ENCODE measurements around the gene BTNL3.
A peak's percentile ranks its signal among the peaks of the same experiment; 100 is the strongest.
"Not testable (repeated sequence)": the region's sequence is repeated elsewhere in the genome, so short reads cannot be mapped to it uniquely, and the experiment has no call there.

Gene BTNL3

GRCh38 chr5:181044093-181044599 is 55.5 kb downstream of the BTNL3 start:
- H3K4me3 ChIP-seq (ENCODE audit: low read length): no peak overlapping the region

GRCh38 chr5:181044662-181045305 is 56.1 kb downstream of the BTNL3 start:
- no peak overlapping the region for H3K4me3 ChIP-seq (ENCODE audit: low read length)
- peak; percentile 55 for DNase-seq (ENCODE audit: low read depth, low spot score)

More at GRCh38 chr5:181044093-181044599, 55.5 kb downstream of the BTNL3 start:
- DNase-seq (ENCODE audit: low read depth, low spot score): no peak

DNA sequence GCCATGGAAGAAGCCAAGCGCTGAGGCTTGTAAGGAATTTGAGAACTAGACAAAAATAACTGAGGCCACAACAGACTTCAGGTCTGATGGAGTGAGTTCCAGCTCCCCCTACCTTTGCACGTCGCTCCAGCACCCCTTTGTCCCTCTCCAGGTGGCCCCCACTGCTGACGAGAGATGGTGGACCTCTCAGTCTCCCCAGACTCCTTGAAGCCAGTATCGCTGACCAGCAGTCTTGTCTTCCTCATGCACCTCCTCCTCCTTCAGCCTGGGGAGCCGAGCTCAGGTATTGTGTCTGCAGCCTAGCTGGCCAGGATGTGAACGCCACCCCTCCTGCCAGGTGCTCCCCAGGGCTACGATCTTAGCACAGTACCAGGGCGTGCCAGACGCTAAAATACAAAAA is 56.7 kb downstream of the BTNL3 start:
- peak overlapping the region; percentile 20; the same call in 1 of the 2 replicates for H3K4me3 ChIP-seq (ENCODE audit: low read length)
- no peak for DNase-seq (ENCODE audit: low read depth, low spot score)

GRCh38 chr5:181045857-181046256 is 57.2 kb downstream of the BTNL3 start:
- not testable (repeated sequence) for DNase-seq (ENCODE audit: low read depth, low spot score); H3K4me3 ChIP-seq (ENCODE audit: low read length)

DNA sequence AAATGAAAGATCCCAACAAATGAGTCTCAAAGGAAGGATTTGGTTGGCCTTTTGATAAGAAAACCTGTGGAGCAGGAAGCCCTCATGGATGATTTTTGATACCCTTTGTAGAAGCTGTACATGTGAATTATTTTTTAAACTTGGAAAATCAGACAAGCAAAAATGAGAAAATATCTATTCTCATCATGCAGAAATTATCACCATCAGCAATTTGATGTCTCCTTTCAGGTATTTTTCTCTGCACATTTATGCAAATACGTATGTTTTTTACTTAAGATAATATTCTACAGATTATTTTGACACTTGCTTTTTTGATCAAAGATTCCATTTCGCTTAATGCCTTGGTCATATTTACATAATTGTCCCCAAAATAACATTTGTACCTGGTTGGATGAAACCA is 58.6 kb downstream of the BTNL3 start:
- H3K4me3 ChIP-seq (ENCODE audit: low read length): no peak overlapping the region
- DNase-seq (ENCODE audit: low read depth, low spot score): no peak

DNA sequence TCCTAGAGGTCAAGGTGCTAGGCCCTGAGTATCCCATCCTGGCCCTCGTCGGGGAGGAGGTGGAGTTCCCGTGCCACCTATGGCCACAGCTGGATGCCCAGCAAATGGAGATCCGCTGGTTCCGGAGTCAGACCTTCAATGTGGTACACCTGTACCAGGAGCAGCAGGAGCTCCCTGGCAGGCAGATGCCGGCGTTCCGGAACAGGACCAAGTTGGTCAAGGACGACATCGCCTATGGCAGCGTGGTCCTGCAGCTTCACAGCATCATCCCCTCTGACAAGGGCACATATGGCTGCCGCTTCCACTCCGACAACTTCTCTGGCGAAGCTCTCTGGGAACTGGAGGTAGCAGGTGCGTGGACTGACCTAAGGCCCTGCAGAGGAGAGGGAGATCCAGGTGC is 59.3 kb downstream of the BTNL3 start:
- no peak overlapping the region for H3K4me3 ChIP-seq (ENCODE audit: low read length)
- DNase-seq (ENCODE audit: low read depth, low spot score): no peak

DNA sequence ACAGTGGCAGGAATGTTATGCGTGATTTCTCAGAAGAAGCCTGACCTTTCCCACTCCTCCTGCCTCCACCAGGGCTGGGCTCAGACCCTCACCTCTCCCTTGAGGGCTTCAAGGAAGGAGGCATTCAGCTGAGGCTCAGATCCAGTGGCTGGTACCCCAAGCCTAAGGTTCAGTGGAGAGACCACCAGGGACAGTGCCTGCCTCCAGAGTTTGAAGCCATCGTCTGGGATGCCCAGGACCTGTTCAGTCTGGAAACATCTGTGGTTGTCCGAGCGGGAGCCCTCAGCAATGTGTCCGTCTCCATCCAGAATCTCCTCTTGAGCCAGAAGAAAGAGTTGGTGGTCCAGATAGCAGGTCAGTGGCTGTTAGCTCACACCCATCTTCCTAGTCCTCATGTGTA is 61.4 kb downstream of the BTNL3 start:
- H3K4me3 ChIP-seq (ENCODE audit: low read length): no peak overlapping the region
- DNase-seq (ENCODE audit: low read depth, low spot score): no peak

- H3K4me3 ChIP-seq (ENCODE audit: low read length): peak overlapping the region; percentile 38
- no peak for DNase-seq (ENCODE audit: low read depth, low spot score)
Measured at GRCh38 chr5:181051841-181052671, 63.4 kb downstream of the BTNL3 start.

- peak; percentile 37 for DNase-seq (ENCODE audit: low read depth, low spot score)
- H3K4me3 ChIP-seq (ENCODE audit: low read length): peak overlapping the region; percentile 54
Measured at GRCh38 chr5:181052672-181053487, 64.2 kb downstream of the BTNL3 start.

- peak overlapping the region; percentile 54 for H3K4me3 ChIP-seq (ENCODE audit: low read length)
- DNase-seq (ENCODE audit: low read depth, low spot score): no peak
Measured at GRCh38 chr5:181053488-181054121, 65.0 kb downstream of the BTNL3 start.

GRCh38 chr5:181054138-181054537 is 65.5 kb downstream of the BTNL3 start:
- no peak overlapping the region for H3K4me3 ChIP-seq (ENCODE audit: low read length)
- DNase-seq (ENCODE audit: low read depth, low spot score): no peak

- no peak overlapping the region for H3K4me3 ChIP-seq (ENCODE audit: low read length)
- no peak for DNase-seq (ENCODE audit: low read depth, low spot score)
Measured at GRCh38 chr5:181054871-181055459, 66.3 kb downstream of the BTNL3 start.

Measured in Jurkat, Clone E6-1 (cell line).